ENCODE results near the gene CCDC112. TPM values are rescaled to one million over a fixed set of nuclear protein-coding genes. Genes with fewer than 3 reads are reported as not detected.
"Not testable (repeated sequence)": the region's sequence is repeated elsewhere in the genome, so short reads cannot be mapped to it uniquely, and the experiment has no call there.

The CCDC112 gene
- total and polyA plus RNA-seq, 10 donors = 3.4 to 12.7 (median 4.3) TPM

DNA sequence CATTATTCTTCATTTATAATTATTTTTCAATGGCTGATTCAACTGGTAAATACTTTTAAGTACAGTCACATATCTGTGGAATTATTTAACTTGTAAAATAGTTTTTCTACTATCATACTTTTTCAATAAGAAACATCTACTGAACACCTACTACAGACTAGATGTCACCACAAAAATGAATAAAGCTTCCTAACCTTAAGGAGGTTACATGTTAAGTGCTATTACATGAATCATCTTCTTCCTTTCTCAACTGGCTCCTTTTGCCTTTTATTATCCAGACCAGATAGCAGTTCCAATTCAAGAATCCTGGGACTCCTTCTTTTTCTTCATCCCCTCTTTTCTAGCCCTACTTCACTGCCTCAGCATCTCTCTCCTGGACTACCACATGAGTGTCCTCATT is 38.5 kb downstream of the CCDC112 start:
- H3K4me1 ChIP-seq = peaks cover 36 to 93% (median 60%) of the 10 kb centered on the region in 6 donors
- no peak overlapping the region for H3K27ac ChIP-seq
- TF ChIP-seq POLR2A (IDR thresholded peaks at IDR 0.05) (no peak), POLR2AphosphoS5 (IDR thresholded peaks at IDR 0.05) (no peak)
- TF ChIP-seq, protein P1, sequence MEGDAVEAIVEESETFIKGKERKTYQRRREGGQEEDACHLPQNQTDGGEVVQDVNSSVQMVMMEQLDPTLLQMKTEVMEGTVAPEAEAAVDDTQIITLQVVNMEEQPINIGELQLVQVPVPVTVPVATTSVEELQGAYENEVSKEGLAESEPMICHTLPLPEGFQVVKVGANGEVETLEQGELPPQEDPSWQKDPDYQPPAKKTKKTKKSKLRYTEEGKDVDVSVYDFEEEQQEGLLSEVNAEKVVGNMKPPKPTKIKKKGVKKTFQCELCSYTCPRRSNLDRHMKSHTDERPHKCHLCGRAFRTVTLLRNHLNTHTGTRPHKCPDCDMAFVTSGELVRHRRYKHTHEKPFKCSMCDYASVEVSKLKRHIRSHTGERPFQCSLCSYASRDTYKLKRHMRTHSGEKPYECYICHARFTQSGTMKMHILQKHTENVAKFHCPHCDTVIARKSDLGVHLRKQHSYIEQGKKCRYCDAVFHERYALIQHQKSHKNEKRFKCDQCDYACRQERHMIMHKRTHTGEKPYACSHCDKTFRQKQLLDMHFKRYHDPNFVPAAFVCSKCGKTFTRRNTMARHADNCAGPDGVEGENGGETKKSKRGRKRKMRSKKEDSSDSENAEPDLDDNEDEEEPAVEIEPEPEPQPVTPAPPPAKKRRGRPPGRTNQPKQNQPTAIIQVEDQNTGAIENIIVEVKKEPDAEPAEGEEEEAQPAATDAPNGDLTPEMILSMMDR (IDR thresholded peaks at IDR 0.05 in 8 of 11, conservative IDR thresholded peaks at IDR 0.05 in 3 of 11) = no peak
- H3K9me3 ChIP-seq = no peaks in the 10 kb centered on the region
- H3K27me3 ChIP-seq (replicated peaks in 1 of 7) = no peaks in the 10 kb centered on the region
- no peak overlapping the region for H3K4me3 ChIP-seq
- intact Hi-C loops (cut with DNase I; ENCODE audit: low total_unique reads) = no loop called here
- H3K36me3 ChIP-seq = peaks cover 0 to 23% (median 2%) of the 10 kb centered on the region in 6 donors
- no peak for DNase-seq

DNA sequence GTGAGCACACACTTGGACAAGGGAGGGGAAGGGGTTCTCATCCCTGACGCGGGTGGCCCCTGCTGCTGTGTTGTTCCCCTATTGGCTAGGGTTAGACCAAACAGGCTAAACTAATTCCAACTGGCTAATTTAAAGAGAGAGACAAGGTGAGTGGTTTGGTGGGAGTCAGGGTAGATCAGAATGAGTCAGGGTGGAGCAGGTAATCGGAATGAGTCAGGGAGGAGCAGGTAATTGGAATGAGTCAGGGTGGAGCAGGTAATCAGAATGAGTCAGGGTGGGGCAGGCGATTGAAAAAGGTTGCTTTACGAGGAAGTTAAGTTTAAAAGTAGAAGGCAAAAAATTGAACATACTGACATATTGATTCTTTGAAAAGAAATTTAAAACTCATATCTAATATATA is 47.1 kb downstream of the CCDC112 start:
- H3K27ac ChIP-seq; H3K9me3 ChIP-seq; H3K27me3 ChIP-seq (replicated peaks in 1 of 7); H3K4me3 ChIP-seq; DNase-seq; intact Hi-C loops (cut with DNase I; ENCODE audit: low total_unique reads): not testable (repeated sequence)
- Histone ChIP-seq H3K4me1 (peaks cover 0 to 60% (median 10%) of the 10 kb centered on the region in 6 donors), H3K36me3 (peaks cover 0 to 34% (median 4%) of the 10 kb centered on the region in 6 donors)
- WGBS, 5 donors = 71 to 87% (median 77%) methylated on average over 5 of the region's 5 CpGs

DNA sequence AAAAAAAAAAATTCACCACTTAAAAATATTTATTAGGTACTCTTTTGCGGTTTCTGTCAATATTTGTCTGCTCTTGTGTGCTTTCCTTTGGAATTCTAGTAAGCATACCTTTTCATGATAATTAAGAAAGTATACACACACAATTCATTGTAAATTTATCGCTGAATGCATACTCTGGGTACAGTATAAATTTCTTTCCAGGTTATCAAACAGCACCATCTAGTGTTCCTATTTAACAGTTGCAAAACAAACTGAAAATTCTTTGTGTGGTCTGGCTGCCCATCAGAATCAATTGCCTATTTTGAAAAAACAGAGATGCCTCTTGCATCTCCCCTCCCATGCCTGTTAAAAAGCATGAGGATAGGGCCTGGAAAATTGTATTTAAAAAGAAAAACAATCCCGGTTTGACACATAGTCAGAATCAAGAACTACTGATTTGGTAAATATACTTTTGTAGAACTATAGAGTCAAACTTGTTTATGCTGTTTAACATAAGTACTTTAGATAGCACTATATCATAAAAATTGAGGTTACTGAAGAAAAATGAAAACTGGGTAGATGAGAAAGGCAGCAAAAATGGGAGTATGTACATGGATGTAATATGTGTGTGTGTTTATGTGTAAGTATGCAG is 50.0 kb downstream of the CCDC112 start:
- no peak for TF ChIP-seq POLR2A (IDR thresholded peaks at IDR 0.05)
- no peak for TF ChIP-seq POLR2AphosphoS5 (IDR thresholded peaks at IDR 0.05)
- TF ChIP-seq, protein P1 (IDR thresholded peaks at IDR 0.05 in 8 of 11, conservative IDR thresholded peaks at IDR 0.05 in 3 of 11) = peak in 10 of 11 experiments; percentile 35 to 70 (median 64)
- intact Hi-C loops (cut with DNase I; ENCODE audit: low total_unique reads) = loop anchor here (2.0 kb wide), 1 partner anchor 148 kb away; no protein-coding TSS in a partner anchor
- 41 to 46% (median 44%) methylated on average over 3 of the region's 3 CpGs for WGBS, 5 donors
- Histone ChIP-seq H3K36me3 (peaks cover 0 to 32% (median 4%) of the 10 kb centered on the region in 6 donors), H3K27me3 (replicated peaks in 1 of 7) (no peaks in the 10 kb centered on the region), H3K27ac (no peak overlapping the region), H3K4me1 (peaks cover 0 to 53% (median 10%) of the 10 kb centered on the region in 6 donors), H3K9me3 (no peaks in the 10 kb centered on the region), H3K4me3 (no peak overlapping the region)
- DNase-seq = no peak

GRCh38 chr5:115243412-115243811 is 53.0 kb downstream of the CCDC112 start:
- H3K4me3 ChIP-seq = no peak overlapping the region
- DNase-seq = no peak

More at GRCh38 chr5:115243412-115243811, 53.0 kb downstream of the CCDC112 start:
- H3K4me1 ChIP-seq = peaks cover 0 to 34% (median 5%) of the 10 kb centered on the region in 6 donors
- H3K36me3 ChIP-seq = peaks cover 0 to 44% (median 26%) of the 10 kb centered on the region in 6 donors
- intact Hi-C loops (cut with DNase I; ENCODE audit: low total_unique reads) = no loop called here
- H3K27ac ChIP-seq = no peak overlapping the region
- H3K27me3 ChIP-seq (replicated peaks in 1 of 7) = no peaks in the 10 kb centered on the region
- no peaks in the 10 kb centered on the region for H3K9me3 ChIP-seq
- TF ChIP-seq, protein P1 (IDR thresholded peaks at IDR 0.05 in 8 of 11, conservative IDR thresholded peaks at IDR 0.05 in 3 of 11) = no peak
- TF ChIP-seq POLR2AphosphoS5 (IDR thresholded peaks at IDR 0.05) (no peak), POLR2A (IDR thresholded peaks at IDR 0.05) (no peak)
